Astrocyte (in vitro differentiated cells and primary cell): ENCODE data around the gene CABP7. TPM values are rescaled to one million over a fixed set of nuclear protein-coding genes. Genes with fewer than 3 reads are reported as not detected.
A peak's percentile ranks its signal among the peaks of the same experiment; 100 is the strongest.

Experiments used
- DNase-seq: peaks from one replicate; pipeline ENCODE4 v3.0.0-alpha.2; 2010; ENCODE audit warnings: low read depth
- FAIRE-seq: peaks from 2 replicates; lab custom pipeline; 2011; peaks lifted over from hg19 to GRCh38; lab: Jason Lieb, UNC
- H2AFZ ChIP-seq: 2 replicates; pipeline ENCODE4 v1.6.0; 2012; ENCODE audit warnings: low read depth, low read length, inconsistent platforms
- H3K27ac ChIP-seq: 2 replicates; pipeline ENCODE4 v1.5.1; 2011; ENCODE audit warnings: low read depth, low read length, inconsistent platforms
- H3K27me3 ChIP-seq: 2 replicates; pipeline ENCODE4 v1.6.0; 2011; ENCODE audit warnings: low read length, inconsistent platforms; ENCODE audit not compliant: insufficient read depth
- H3K36me3 ChIP-seq: 2 replicates; pipeline ENCODE4 v1.5.1; 2011; ENCODE audit warnings: low read length, inconsistent platforms; ENCODE audit not compliant: insufficient read depth
- H3K4me1 ChIP-seq: 2 replicates; pipeline ENCODE4 v1.5.1; 2011; ENCODE audit warnings: low read length, inconsistent platforms; ENCODE audit not compliant: insufficient read depth
- H3K4me2 ChIP-seq: 2 replicates; pipeline ENCODE4 v1.6.0; 2012; ENCODE audit warnings: low read length, inconsistent platforms
- H3K4me3 ChIP-seq: 2 replicates; pipeline ENCODE4 v1.5.1; 2011; ENCODE audit warnings: low read depth, mild to moderate bottlenecking, low read length, inconsistent platforms; ENCODE audit not compliant: insufficient read depth
- H3K79me2 ChIP-seq: 2 replicates; pipeline ENCODE4 v1.6.0; 2012; ENCODE audit warnings: mild to moderate bottlenecking, low read length, inconsistent platforms; ENCODE audit not compliant: insufficient read depth
- H3K9ac ChIP-seq: 2 replicates; pipeline ENCODE4 v1.6.0; 2012; ENCODE audit warnings: mild to moderate bottlenecking, low read length, inconsistent platforms
- H3K9me3 ChIP-seq: 2 replicates; pipeline ENCODE4 v1.5.1; 2012; ENCODE audit warnings: low read depth, mild to moderate bottlenecking, low read length, inconsistent platforms; ENCODE audit not compliant: insufficient read depth
- H4K20me1 ChIP-seq: 2 replicates; pipeline ENCODE4 v1.6.0; 2012; ENCODE audit warnings: low read length, inconsistent platforms; ENCODE audit not compliant: insufficient read depth
- H3K27ac Mint-ChIP-seq: one replicate; pipeline ENCODE4 v1.8.0; 2021; ENCODE audit warnings: mild to moderate bottlenecking, mixed read lengths; ENCODE audit not compliant: unreplicated experiment
- H3K27me3 Mint-ChIP-seq: one replicate; pipeline ENCODE4 v1.8.0; 2021; ENCODE audit warnings: low read depth, mixed read lengths; ENCODE audit not compliant: unreplicated experiment
- H3K36me3 Mint-ChIP-seq: one replicate; pipeline ENCODE4 v1.8.0; 2021; ENCODE audit warnings: low read depth, mixed read lengths; ENCODE audit not compliant: unreplicated experiment
- H3K4me1 Mint-ChIP-seq: one replicate; pipeline ENCODE4 v1.8.0; 2021; ENCODE audit warnings: low read depth, mixed read lengths; ENCODE audit not compliant: unreplicated experiment
- H3K4me3 Mint-ChIP-seq: one replicate; pipeline ENCODE4 v1.8.0; 2021; ENCODE audit warnings: mild to moderate bottlenecking, moderate library complexity, mixed read lengths; ENCODE audit not compliant: unreplicated experiment
- H3K9me3 Mint-ChIP-seq: one replicate; pipeline ENCODE4 v1.8.0; 2021; ENCODE audit warnings: mild to moderate bottlenecking, mixed read lengths; ENCODE audit not compliant: unreplicated experiment
- CTCF ChIP-seq: IDR thresholded peaks from 2 replicates; pipeline ENCODE4 v1.5.1; 2011; ENCODE audit warnings: low read depth, mild to moderate bottlenecking, inconsistent platforms, low read length, moderate library complexity; ENCODE audit not compliant: insufficient read depth
- EZH2 ChIP-seq: IDR thresholded peaks from 2 replicates; pipeline ENCODE4 v1.6.1; 2012; ENCODE audit warnings: mild to moderate bottlenecking, low read length, inconsistent platforms; ENCODE audit not compliant: insufficient read depth
- total RNA-seq: library from RNA; stranded (reverse); gene quantifications from 2 replicates; pipeline ENCODE4 v1.2.1, GENCODE V29; 2021

The CABP7 gene
- total RNA-seq, 1 donor from 2014 or later: not detected

GRCh38 chr22:29716814-29717545 lies 2.8 kb upstream of the CABP7 start:
- no peak overlapping the region for H3K4me3 ChIP-seq
- TF ChIP-seq CTCF (no peak), EZH2 (no peak)
- H3K9ac ChIP-seq: no peak overlapping the region
- H3K4me3 Mint-ChIP-seq: no peak overlapping the region
- H3K27ac Mint-ChIP-seq: no peak overlapping the region
- peaks cover 20% of the 10 kb centered on the region for H3K27me3 ChIP-seq
- H3K79me2 ChIP-seq: no peaks in the 10 kb centered on the region
- H3K9me3 Mint-ChIP-seq: no peaks in the 10 kb centered on the region
- no peaks in the 10 kb centered on the region for H3K9me3 ChIP-seq
- peaks cover 8% of the 10 kb centered on the region for H4K20me1 ChIP-seq
- no peak overlapping the region for H3K27ac ChIP-seq
- H3K36me3 Mint-ChIP-seq: no peaks in the 10 kb centered on the region
- H3K4me1 ChIP-seq: no peaks in the 10 kb centered on the region
- no peak for FAIRE-seq
- no peaks in the 10 kb centered on the region for H3K36me3 ChIP-seq
- H3K4me1 Mint-ChIP-seq: no peaks in the 10 kb centered on the region
- H3K27me3 Mint-ChIP-seq: peaks cover 68% of the 10 kb centered on the region
- DNase-seq: peak; percentile 59
- no peak overlapping the region for H3K4me2 ChIP-seq
- no peak overlapping the region for H2AFZ ChIP-seq

- Histone ChIP-seq H3K9ac (no peak overlapping the region), H3K27me3 (peaks cover 20% of the 10 kb centered on the region), H3K9me3 (no peaks in the 10 kb centered on the region), H3K27ac (no peak overlapping the region), H3K4me3 (no peak overlapping the region), H3K79me2 (no peaks in the 10 kb centered on the region), H3K4me1 (peaks cover 8% of the 10 kb centered on the region), H3K4me2 (no peak overlapping the region), H3K36me3 (no peaks in the 10 kb centered on the region), H2AFZ (no peak overlapping the region), H4K20me1 (peaks cover 8% of the 10 kb centered on the region)
- no peak overlapping the region for H3K27ac Mint-ChIP-seq
- H3K4me3 Mint-ChIP-seq: no peak overlapping the region
- FAIRE-seq (no peak), DNase-seq (no peak)
- no peaks in the 10 kb centered on the region for H3K4me1 Mint-ChIP-seq
- TF ChIP-seq EZH2: no peak
- no peak for TF ChIP-seq CTCF
- no peaks in the 10 kb centered on the region for H3K9me3 Mint-ChIP-seq
- H3K27me3 Mint-ChIP-seq: peaks cover 63% of the 10 kb centered on the region
- H3K36me3 Mint-ChIP-seq: no peaks in the 10 kb centered on the region
Measured at GRCh38 chr22:29717789-29718188, 2.0 kb upstream of the CABP7 start.
